ENCODE data around the gene MAP3K4.

MAP3K4 gene

DNA sequence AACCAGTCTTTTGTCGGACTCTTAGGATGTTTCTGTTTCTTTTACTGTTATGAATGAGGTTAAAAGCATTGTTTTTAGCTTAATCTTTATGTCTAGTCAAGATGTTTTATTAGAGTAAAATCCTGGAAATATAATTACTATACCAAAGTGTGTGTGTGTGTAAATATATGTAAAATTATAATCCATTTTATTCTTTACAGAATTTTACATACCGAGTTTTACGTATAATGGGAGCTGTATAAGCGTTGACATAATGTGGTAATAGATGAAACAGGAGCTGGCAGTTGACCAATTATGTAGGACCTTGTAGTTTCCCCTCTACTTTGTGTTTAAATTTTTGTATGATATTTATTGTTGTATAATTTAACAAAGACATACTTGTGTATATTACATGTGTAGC, 16.7 kb downstream of the MAP3K4 start:
- no peak for DNase-seq

DNA sequence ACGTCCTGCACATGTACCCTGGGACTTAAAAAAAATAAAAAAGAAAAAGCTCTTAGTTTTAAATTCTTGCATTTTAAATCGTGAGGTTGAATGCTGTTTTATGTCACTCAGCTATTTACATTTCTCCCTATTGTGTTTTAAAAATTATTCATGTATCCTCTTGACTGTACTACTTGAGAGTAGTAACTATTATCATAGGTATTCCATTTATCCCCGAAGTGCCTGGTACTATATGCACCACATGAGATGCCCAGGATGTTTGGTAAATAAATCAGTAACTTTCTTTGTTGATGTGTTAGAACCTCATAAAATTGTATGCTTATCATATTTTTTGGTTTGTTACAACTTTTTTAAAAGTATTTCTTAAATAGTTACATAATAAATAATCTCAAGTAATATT, 18.4 kb downstream of the MAP3K4 start:
- DNase-seq, result no peak

DNA sequence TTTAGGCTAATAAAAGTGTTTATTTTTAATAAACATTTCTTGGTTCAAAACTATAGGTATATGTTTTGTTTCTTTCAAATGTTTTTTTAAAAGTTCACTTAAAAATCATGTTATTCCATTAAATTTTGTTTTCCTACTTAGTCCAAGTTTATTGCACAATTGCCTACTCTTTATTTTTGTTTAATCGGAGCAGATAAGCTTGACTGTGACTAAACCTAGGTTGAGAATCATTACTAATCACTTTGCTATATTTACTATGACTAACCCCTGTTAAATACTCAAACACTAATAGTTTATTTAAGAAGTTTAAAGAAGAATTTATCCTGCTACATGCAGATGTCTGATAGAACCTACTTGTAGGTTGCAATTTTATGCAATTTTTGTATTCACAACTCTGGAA, 18.8 kb downstream of the MAP3K4 start:
- DNase-seq, result no peak

DNA sequence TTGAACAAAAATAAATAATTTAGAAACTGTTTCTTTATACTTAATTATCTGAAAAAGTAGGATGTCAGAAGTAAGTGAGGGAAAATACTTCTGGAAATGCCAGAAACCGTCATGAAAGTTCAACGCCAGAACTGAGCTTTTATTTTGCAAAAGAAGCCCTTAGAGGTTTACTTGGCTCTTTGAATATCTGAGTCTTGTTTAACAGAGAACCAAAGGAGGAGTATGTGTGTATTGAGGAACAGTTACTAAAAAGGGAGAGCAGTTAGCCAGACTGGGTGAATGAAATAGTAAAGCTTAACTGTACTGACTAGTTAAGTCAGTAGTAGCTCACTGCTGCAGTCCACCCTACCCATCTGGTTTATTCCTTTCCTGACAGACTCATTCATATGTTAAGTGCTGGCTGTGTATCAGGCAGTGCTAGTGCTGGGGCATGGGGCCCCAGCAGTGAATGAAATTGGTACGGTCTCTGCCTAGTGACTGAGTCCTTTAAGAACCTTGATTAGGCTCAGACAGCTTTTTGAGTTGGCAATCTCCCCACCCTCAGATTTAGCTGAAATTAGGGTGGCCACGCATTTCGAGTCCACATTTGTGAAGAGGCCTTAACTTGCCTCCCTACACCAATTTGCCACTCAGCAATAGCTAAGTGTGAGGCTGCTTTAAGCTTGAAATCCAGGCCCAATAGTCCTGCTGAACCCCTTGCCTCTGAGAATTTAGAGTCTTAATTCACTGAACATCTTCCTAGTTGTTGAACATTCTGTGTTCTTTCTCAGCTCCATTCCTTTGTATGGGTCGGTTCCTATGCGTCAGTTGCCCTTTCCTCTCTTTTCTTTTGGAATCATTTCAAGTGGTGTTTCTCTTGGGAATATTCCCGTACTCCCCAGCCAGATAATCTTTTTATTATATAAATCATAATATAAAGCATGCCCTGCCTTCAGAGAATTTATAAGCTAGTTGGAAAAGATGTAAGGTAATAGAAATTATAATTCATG, 20.2 kb downstream of the MAP3K4 start:
- DNase-seq, result no peak

- no peak for DNase-seq
Observed at GRCh38 chr6:161013695-161014094, 22.1 kb downstream of the MAP3K4 start.

DNA sequence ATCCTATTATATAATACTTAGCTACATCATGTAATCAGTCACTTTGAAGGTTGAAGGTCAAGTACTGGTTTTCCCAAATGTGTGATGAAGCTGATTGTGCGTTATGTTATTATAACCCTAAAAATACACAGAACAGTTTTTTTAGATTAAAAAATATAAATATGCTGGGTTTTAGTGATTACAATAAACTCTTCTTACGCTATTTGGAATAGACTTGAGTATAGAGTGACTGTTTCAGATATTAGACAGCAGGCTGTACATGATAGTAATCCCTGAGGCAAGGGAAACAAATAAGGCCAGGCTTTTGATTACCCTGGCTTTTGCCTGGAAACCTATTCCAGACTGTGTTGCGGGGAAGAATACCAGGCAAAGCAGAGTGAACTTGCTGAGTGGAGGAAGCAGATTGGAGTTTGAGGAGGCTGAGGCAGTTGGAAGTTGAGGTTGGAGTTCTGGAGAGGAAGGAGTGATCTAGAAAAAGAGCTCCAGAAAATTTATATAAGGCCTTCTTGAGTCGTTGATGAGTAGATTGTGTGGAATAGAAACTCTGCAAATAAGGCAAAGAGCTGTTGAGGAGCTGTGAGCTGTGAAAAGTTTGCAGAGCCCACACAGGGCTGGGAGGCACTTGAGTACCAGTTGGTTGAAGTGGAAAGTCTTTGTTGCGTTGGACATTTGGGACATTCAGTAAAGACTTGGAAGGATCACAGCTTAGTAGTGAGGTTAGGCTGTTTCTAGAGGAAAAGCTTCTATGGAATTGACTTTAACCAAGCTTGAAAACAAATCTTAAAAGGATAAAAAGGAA, 26.4 kb downstream of the MAP3K4 start:
- DNase-seq, result no peak

DNA sequence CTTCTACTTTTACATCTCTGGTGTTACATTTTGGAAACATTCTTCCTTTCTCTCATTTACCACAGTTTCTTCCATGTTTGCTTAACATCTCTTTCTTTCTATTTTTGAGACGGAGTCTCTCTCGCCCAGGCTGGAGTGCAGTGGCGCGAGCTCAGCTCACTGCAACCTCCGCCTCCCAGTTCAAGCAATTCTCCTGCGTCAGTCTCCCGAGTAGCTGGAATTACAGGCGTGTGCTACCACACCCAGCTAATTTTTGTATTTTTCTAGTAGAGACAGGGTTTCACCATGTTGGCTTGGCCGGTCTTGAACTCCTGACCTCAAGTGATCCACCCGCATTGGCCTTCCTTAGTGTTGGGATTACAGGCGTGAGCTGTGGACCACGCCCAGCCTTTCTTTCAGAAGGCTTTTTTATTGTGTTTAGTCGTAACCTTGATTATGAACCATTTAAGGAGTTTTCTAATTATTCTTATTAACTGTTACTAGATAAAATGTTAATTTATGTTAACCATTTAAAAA, 27.8 kb downstream of the MAP3K4 start:
- DNase-seq, result no peak

- no peak for DNase-seq
Observed at GRCh38 chr6:161021543-161021942, 30.0 kb downstream of the MAP3K4 start.

GRCh38 chr6:161021998-161022743, 30.6 kb downstream of the MAP3K4 start:
- no peak for DNase-seq

GRCh38 chr6:161023316-161023715, 31.7 kb downstream of the MAP3K4 start:
- no peak for DNase-seq

GRCh38 chr6:161024364-161024920, 32.9 kb downstream of the MAP3K4 start:
- DNase-seq, result no peak

DNA sequence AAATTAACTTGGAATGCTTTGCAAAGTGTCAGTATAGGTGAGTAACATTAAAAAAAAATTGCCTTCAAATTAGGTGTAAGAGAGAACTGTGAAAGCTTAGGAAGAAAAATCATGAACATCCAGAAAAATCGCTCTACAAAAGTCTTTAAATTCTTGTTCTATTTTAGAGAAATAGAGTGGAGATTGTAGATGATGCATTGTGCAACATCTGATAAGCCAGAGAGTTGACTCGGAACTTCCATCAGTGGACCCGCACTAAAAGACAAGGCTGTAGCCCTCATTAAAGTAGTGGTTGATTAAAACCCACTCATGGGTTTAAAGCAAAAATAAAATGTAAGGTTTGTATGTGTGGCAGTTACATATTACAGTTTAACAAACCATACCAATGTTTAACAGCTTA, 35.8 kb downstream of the MAP3K4 start:
- DNase-seq, result no peak

GRCh38 chr6:161029195-161029809, 37.7 kb downstream of the MAP3K4 start:
- DNase-seq, result no peak

DNA sequence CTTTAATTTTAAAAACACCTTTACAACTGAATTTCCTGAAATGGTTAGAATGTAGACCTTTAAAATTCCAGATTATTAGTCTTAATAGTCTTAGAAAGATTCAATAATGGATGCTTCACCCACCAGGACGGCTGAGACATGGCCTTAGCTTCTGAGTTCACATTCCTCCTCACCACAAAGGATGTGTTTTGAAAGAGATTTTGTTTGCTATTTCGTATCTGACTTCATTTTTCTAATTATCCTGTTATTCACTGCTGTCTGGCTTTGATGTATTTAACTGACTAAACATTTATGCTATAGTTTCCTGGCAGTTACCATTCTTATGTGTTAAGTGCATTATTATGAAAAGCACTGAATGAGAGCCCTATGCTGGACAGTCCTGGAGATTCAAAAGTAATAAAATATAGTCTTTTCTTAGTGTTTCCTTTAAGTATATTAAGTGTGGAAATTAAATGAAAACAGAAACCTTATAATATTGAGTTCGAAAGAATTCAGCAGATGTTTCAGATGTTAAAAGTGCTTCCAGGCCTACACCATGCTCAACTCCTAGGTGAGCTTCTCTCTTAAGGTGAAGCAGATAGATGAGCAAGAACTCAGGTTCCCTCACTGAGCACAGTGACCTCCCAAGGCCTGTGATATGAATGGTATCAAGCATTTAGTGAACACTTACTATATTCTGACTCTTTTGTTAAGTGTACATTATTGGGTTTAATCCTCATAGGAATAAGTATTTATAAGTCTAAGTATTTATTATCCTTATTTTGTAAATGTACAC, 40.3 kb downstream of the MAP3K4 start:
- no peak for DNase-seq

DNA sequence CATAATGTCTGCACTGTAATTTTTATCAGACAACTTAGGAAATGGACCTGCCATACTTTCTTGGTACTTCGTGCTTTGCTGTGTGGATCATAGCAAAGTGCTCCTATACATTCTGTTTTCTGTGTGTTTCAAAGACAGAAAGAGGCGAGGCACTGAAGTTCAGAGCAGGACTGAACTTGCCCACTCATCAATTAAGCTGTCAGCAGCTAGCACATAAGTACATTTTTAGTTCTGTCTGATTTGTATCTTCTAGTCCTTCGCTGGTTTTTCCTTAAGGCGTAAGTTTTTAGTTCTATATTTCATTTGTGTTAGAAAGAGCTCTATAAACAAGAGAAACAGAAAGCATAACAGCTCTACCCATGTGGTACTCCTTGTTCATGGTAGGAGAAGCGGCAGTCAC, 42.1 kb downstream of the MAP3K4 start:
- DNase-seq, result no peak

DNA sequence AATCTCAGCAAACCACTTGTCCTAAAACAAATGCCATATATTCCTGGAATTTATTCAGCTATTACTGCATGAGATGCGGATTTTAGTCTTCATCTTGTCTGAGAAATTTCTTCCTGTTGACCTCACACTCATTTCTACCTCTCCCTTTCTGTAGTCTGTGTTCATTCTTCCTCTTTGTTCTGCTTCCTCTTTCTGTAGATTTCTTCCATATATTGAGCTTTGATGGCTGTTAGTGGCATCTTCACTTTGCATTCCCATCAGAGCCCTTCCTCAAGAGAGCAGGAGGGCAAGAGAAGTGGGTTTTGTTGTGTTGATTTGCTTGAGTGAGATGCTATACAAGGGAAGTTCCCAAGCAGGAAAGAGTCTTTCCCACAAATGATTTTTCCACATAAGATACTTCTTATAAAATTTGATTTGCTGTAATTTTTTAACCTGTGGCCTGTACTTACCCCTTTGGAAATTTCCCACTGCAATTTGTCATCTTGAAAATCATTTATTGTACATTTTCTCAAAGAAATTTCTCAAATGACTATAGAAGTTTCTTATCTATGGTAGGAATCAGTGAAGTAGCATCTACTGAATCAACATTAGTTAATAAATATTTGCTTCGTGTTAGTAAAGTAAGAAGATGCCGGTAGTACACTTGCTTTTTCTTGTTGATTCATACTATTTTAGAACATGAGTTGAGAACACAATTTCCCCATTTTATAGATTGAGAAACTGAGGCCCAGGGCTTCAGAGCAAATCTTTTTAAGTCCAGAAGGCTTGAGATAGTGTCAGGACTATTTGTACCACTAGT, 43.8 kb downstream of the MAP3K4 start:
- DNase-seq, result no peak

DNA sequence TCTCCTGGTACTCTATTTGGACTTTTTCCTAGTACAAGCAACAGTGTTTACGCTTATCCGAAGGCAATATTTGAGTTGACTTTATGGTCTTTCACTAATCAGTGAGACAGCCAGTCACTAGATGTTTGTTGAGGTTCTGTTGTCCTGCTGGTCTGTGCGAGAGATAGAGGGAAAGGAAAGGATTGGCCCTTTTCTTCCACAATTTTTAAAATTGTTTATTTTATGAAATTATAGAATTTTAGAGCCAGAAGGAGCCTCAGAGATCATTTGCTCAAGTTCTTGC, 44.4 kb downstream of the MAP3K4 start:
- DNase-seq, result no peak

GRCh38 chr6:161037873-161038228, 46.3 kb downstream of the MAP3K4 start:
- DNase-seq, result no peak

GRCh38 chr6:161038229-161039031, 46.9 kb downstream of the MAP3K4 start:
- no peak for DNase-seq

DNA sequence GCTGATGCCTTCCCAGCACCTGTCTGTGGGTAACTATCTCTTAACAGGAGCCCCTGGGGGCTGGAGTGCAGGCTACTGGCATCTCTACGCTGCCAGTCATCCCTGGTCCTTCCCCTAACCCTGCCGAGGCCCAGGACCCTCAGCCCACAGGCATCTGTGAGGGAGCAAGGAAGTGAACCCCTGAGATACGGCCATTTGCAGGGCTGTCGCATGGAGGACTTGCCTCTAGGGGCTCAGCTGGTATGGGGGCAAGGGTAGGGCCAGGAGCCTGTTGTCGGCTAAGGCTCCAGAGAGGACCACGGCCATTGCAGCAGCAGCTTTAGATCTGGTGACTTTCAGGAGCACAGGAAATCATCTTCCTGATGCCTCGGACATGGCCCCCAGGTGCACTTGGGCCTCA, 49.7 kb downstream of the MAP3K4 start:
- no peak for DNase-seq

All from effector CD8-positive, alpha-beta T cell (primary cell).